ENCODE results near the gene CCDC40. TPM values are rescaled to one million over a fixed set of nuclear protein-coding genes. Genes with fewer than 3 reads are reported as not detected.

The CCDC40 gene
- total and polyA plus RNA-seq, 2 donors (not counting 1 experiment from before 2014, with no cell fraction given): 0.63 to 3.2 TPM

DNA sequence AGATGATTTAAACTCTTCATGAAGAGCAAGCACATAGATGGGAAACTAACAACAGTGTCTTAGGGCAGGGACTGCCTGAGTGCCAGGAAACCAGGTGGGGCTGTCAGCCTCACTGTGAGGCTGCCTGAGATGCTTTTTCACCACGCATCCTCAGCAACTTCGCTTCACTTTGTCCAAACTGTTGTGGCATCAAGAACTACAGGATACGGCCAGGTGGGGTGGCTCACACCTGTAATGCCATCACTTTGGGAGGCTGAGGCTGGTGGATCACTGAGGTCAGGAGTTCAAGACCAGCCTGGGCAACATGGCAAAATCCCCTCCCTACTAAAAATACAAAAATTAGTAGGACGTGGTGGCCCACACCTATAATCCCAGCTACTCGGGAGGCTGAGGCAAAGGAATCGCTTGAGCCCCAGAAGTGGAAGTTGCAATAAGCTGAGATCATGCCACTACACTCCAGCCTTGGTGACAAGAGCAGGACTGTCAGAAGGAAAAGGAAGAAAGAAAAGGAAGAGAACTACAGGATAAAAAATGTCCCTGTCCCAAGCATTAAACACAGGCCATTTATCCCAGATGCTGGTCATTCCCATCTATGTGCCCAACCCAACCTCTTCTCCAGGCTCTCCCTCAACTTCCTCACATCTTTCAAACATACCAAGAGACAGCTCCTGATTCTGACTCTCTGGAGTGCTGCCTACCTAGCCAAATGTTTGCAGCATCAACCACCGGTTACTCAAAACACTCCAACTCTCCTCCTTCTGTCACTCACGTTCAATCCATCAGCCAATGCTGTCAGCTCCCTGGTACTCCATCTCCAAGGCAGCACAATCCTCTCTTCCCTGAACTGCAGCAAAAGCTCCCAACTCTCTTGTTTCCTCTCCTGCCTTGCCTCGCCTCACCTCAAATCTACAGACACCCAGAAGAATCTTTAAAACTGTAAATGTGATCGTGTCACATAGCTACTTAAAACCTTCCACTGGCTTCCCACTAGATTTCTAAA, 108.9 kb downstream of the CCDC40 start:
- Histone ChIP-seq H3K36me3 (replicated peaks in 1 of 2; ENCODE audit: control extremely low read depth in 1 of 2, control insufficient read depth in 1 of 2, extremely low read depth in 1 of 2, insufficient read depth in 2 of 2, low read length in 1 of 2) (peaks cover 0 to 36% of the 10 kb centered on the region in 2 experiments), H3K9me3 (ENCODE audit: control extremely low read depth in 1 of 3, control insufficient read depth in 2 of 3, insufficient read depth in 1 of 3, low read length in 2 of 3) (no peaks in the 10 kb centered on the region)

More for the DNA sequence above, 108.9 kb downstream of the CCDC40 start:
- Histone ChIP-seq H3K9ac (ENCODE audit: low read length) (peak overlapping the region; percentile 75), H3K27me3 (replicated peaks in 1 of 4; ENCODE audit: control extremely low read depth in 1 of 4, control insufficient read depth in 3 of 4, insufficient read depth in 4 of 4, low read length in 3 of 4) (no peaks in the 10 kb centered on the region), H4K20me1 (ENCODE audit: control insufficient read depth, insufficient read depth, low read length, poor library complexity, severe bottlenecking) (peaks cover 52% of the 10 kb centered on the region), H3K4me1 (ENCODE audit: control insufficient read depth in 2 of 2, insufficient read depth in 2 of 2, low read length in 2 of 2) (peaks cover 25 to 34% of the 10 kb centered on the region in 2 donors), H3K4me2 (replicated peaks; ENCODE audit: low read depth, low read length, poor library complexity, severe bottlenecking) (peak overlapping the region; percentile 92), H2AFZ (ENCODE audit: insufficient read depth, low read depth, low read length, poor library complexity, severe bottlenecking) (no peak overlapping the region), H3K27ac (ENCODE audit: low read length in 2 of 2) (no peak overlapping the region), H3K79me2 (ENCODE audit: control insufficient read depth, insufficient read depth, low read length) (peaks cover 51% of the 10 kb centered on the region), H3K4me3 (ENCODE audit: control extremely low read depth in 1 of 5, extremely low read depth in 1 of 5, insufficient read depth in 1 of 5, low read depth in 2 of 5, low read length in 4 of 5) (peak overlapping the region; percentile 61 to 94 (median 70))
- ChIA-PET CTCF (interaction anchor here (0.6 to 1.8 kb wide), 2 partner anchors 44 to 52 kb away, joined by 4 to 9 read pairs; partner anchors contain the start of gene GAA), POLR2A (interaction anchor here (0.6 to 1.3 kb wide), 2 partner anchors 44 to 106 kb away, joined by 4 to 6 read pairs; partner anchors contain the start of gene GAA)
- Mint-ChIP-seq H3K9me3 (ENCODE audit: insufficient read depth) (no peaks in the 10 kb centered on the region), H3K27ac (peak overlapping the region; percentile 29), H3K4me1 (peaks cover 36% of the 10 kb centered on the region), H3K27me3 (no peaks in the 10 kb centered on the region), H3K4me3 (peak overlapping the region; percentile 92)
- intact Hi-C loops (cut with micrococcal nuclease): loop anchor here (2.0 kb wide), 1 partner anchor 1077 kb away; the partner anchor contains the start of gene CEP131
- TF ChIP-seq EZH2 (IDR thresholded peaks at IDR 0.05; ENCODE audit: borderline replicate concordance, insufficient read depth, low read depth, low read length, poor library complexity, severe bottlenecking): no peak
- TF ChIP-seq CTCF (IDR thresholded peaks at IDR 0.05): no peak
- ATAC-seq (ENCODE audit: low read depth) (no peak), DNase-seq (peak; percentile 27)
- 57% methylated on average over 10 of the region's 10 CpGs for WGBS (ENCODE audit: insufficient coverage)

All from B cell (primary cell).